ENCODE results near the gene CTDSPL2.
"Not testable (repeated sequence)": the region's sequence is repeated elsewhere in the genome, so short reads cannot be mapped to it uniquely, and the experiment has no call there.

DNA sequence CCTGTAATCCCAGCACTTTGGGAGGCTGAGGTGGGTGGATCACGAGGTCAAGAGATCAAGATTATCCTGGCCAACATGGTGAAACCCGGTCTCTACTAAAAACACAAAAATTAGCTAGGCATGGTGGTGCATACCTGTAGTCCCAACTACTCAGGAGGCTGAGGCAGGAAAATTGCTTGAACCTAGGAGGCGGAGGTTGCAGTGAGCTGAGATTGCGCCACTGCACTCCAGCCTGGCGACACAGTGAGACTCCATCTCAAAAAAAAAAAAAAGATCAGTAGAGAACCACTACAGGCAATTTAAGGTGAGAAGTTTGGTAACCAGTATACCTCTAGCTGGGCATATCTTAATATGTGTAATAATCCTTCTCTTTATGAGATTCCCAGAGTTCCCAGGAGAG lies 117.3 kb downstream of the CTDSPL2 start:
- not testable (repeated sequence) for TF ChIP-seq GATA2 (IDR thresholded peaks at IDR 0.05; ENCODE audit: insufficient read depth, insufficient read length, low read depth, low read length); CTCF (IDR thresholded peaks at IDR 0.05; ENCODE audit: extremely low read depth in 1 of 2, insufficient read depth in 1 of 2, low read depth in 1 of 2, low read length in 2 of 2); FOS (IDR thresholded peaks at IDR 0.05; ENCODE audit: borderline replicate concordance, insufficient read depth, low read length)
- TF ChIP-seq, protein P1, sequence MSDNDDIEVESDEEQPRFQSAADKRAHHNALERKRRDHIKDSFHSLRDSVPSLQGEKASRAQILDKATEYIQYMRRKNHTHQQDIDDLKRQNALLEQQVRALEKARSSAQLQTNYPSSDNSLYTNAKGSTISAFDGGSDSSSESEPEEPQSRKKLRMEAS (IDR thresholded peaks at IDR 0.05; ENCODE audit: insufficient read depth, insufficient read length), result not testable (repeated sequence)
